ENCODE measurements around the gene ERFL.
"Not testable (repeated sequence)": the region's sequence is repeated elsewhere in the genome, so short reads cannot be mapped to it uniquely, and the experiment has no call there.

ERFL gene

GRCh38 chr19:41914424-41914834 lies 13.8 kb downstream of the ERFL start:
- DNase-seq (ENCODE audit: extremely low read depth in 1 of 2, low read depth in 1 of 2): not testable (repeated sequence)

- DNase-seq (ENCODE audit: extremely low read depth in 1 of 2, low read depth in 1 of 2): no peak
Measured at GRCh38 chr19:41913538-41914423, 14.5 kb downstream of the ERFL start.

- no peak for DNase-seq (ENCODE audit: extremely low read depth in 1 of 2, low read depth in 1 of 2)
Measured at GRCh38 chr19:41912899-41913537, 15.2 kb downstream of the ERFL start.

GRCh38 chr19:41911889-41912731 lies 16.1 kb downstream of the ERFL start:
- DNase-seq (ENCODE audit: extremely low read depth in 1 of 2, low read depth in 1 of 2): no peak

- DNase-seq (ENCODE audit: extremely low read depth in 1 of 2, low read depth in 1 of 2): no peak
Measured at GRCh38 chr19:41910992-41911888, 17.0 kb downstream of the ERFL start.

- DNase-seq (ENCODE audit: extremely low read depth in 1 of 2, low read depth in 1 of 2): no peak
Measured at GRCh38 chr19:41910240-41910991, 17.8 kb downstream of the ERFL start.

- no peak for DNase-seq (ENCODE audit: extremely low read depth in 1 of 2, low read depth in 1 of 2)
Measured at GRCh38 chr19:41909706-41910105, 18.5 kb downstream of the ERFL start.

- DNase-seq (ENCODE audit: extremely low read depth in 1 of 2, low read depth in 1 of 2): no peak
Measured at GRCh38 chr19:41908724-41909464, 19.4 kb downstream of the ERFL start.

GRCh38 chr19:41907994-41908615 lies 20.1 kb downstream of the ERFL start:
- DNase-seq (ENCODE audit: extremely low read depth in 1 of 2, low read depth in 1 of 2): no peak

GRCh38 chr19:41906916-41907680 lies 21.2 kb downstream of the ERFL start:
- no peak for DNase-seq (ENCODE audit: extremely low read depth in 1 of 2, low read depth in 1 of 2)

- DNase-seq (ENCODE audit: extremely low read depth in 1 of 2, low read depth in 1 of 2): no peak
Measured at GRCh38 chr19:41906271-41906670, 22.0 kb downstream of the ERFL start.

- DNase-seq (ENCODE audit: extremely low read depth in 1 of 2, low read depth in 1 of 2): no peak
Measured at GRCh38 chr19:41905273-41906002, 22.8 kb downstream of the ERFL start.

- DNase-seq (ENCODE audit: extremely low read depth in 1 of 2, low read depth in 1 of 2): no peak
Measured at GRCh38 chr19:41904118-41904870, 24.0 kb downstream of the ERFL start.

- no peak for DNase-seq (ENCODE audit: extremely low read depth in 1 of 2, low read depth in 1 of 2)
Measured at GRCh38 chr19:41903193-41903953, 24.9 kb downstream of the ERFL start.

- DNase-seq (ENCODE audit: extremely low read depth in 1 of 2, low read depth in 1 of 2): no peak
Measured at GRCh38 chr19:41902594-41902993, 25.7 kb downstream of the ERFL start.
